Right ventricle myocardium inferior (tissue), 1 donor: Measurements from ENCODE around the gene EYA3. TPM values are rescaled to one million over a fixed set of nuclear protein-coding genes. Genes with fewer than 3 reads are reported as not detected.

Source experiments
- ATAC-seq: fragments of 200-7000 bp; cut with Tn5 transposase; one replicate; pipeline ENCODE4 v1.9.1; 2020; ENCODE audit warnings: mild to moderate bottlenecking, moderate library complexity
- DNase-seq: peaks from one replicate; pipeline ENCODE4 v3.0.0; 2021; ENCODE audit errors: missing footprints
- intact Hi-C: fragments of 100-400 bp; cut with DNase I; formaldehyde crosslinking; loops from one replicate; pipeline ENCODE4 v1.11.0; 2022
- total RNA-seq: library from RNA; stranded (reverse); fragmentation: NEBNext Ultra II Directional; extraction: Animal tissue kit (Norgen Biotek cat#: 25700); gene quantifications from one replicate; pipeline ENCODE4 v1.2.1, GENCODE V29; 2021
- donor health status: DM: no; HTN: yes; CAD: no; lungs with severe emphysema.

EYA3 gene
- total RNA-seq, 1 donor from 2014 or later, result 18.3 TPM

- DNase-seq, result peak; percentile 91
- ATAC-seq, result peak; percentile 97
- intact Hi-C loops, result no loop called here
Measured at GRCh38 chr1:27959792-27960603, 128.4 kb downstream of the EYA3 start, which contains the start of gene XKR8. Gene XKR8, plus strand, starts transcription at chr1:27959973. Its CDS starts 97 bp downstream, at chr1:27960070.

DNA sequence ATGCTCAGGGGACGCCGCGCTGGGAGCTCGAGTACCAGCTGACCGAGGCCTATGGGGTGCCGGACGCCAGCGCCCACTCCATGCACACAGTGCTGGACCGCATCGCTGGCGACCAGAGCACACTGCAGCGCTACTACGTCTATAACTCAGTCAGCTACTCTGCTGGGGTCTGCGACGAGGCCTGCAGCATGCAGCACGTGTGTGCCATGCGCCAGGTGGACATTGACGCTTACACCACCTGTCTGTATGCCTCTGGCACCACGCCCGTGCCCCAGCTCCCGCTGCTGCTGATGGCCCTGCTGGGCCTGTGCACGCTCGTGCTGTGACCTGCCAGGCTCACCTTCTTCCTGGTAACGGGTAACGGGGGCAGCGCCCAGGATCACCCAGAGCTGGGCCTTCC lies 129.9 kb downstream of the EYA3 start:
- ATAC-seq (no peak), DNase-seq (no peak)
- intact Hi-C loops, result no loop called here

GRCh38 chr1:27957655-27958054 lies 130.8 kb downstream of the EYA3 start:
- ATAC-seq (no peak), DNase-seq (no peak)
- intact Hi-C loops, result no loop called here

GRCh38 chr1:27956761-27957160 lies 131.6 kb downstream of the EYA3 start:
- intact Hi-C loops, result no loop called here
- ATAC-seq (no peak), DNase-seq (no peak)

- intact Hi-C loops, result no loop called here
- no peak for DNase-seq
- no peak for ATAC-seq
Measured at GRCh38 chr1:27955076-27955475, 133.3 kb downstream of the EYA3 start.

DNA sequence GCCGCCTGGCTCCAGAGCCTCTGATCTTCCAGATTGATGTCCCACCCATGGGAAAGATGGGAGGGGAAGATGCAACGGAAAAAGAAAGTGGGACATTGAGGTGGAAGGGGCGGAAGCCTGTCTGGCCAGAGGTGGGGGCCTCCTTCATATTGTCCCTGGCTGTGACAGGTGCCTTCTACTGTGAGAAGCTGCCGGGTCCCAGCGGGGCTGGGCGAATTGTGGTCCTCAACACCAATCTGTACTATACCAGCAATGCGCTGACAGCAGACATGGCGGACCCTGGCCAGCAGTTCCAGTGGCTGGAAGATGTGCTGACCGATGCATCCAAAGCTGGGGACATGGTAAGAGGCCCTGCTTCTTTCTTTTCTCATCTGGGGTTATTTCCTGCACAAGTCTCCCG lies 134.2 kb downstream of the EYA3 start:
- no peak for ATAC-seq
- intact Hi-C loops, result no loop called here
- no peak for DNase-seq

DNA sequence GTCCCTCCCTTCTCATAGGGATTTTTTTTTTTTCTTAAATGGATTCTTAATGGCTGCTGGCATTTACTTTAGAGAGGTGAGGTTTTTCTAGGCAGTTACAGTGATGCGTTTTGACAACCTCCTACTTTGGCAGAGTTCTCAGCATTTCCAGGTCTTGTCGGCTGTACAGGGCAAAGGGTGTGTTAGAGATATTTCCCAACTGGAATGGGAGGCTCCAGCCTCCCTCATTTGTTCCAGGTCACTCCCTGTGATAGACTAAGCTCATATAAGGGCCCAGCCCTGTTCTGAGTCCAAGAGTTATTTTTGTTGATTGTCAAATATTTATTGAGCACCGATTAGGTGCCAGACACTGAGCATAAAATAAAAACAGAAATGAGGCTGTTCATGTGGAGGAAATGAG lies 136.3 kb downstream of the EYA3 start:
- DNase-seq (no peak), ATAC-seq (no peak)
- intact Hi-C loops, result no loop called here

GRCh38 chr1:27951396-27951795 lies 137.0 kb downstream of the EYA3 start:
- intact Hi-C loops, result no loop called here
- no peak for DNase-seq
- ATAC-seq, result no peak

DNA sequence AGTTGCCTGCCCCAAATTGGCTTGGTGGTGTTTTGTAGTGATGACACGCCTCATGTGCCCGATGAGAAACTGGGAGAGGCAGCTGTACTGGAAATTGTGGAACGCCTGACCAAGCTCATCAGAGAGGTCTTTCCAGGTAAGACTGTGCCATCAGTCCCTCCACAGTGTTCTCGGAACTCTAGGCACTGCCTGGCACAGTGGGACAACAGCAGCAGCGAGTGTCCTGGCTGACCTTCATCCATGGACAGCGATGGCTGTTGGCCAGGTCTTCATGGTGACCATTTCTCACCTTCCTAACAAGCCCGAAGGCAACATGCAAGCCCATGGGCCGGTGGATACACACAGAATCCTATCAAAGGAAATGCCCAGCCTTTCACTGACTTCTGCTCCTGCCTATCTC lies 139.4 kb downstream of the EYA3 start:
- DNase-seq (no peak), ATAC-seq (peak; percentile 3)
- intact Hi-C loops, result no loop called here

DNA sequence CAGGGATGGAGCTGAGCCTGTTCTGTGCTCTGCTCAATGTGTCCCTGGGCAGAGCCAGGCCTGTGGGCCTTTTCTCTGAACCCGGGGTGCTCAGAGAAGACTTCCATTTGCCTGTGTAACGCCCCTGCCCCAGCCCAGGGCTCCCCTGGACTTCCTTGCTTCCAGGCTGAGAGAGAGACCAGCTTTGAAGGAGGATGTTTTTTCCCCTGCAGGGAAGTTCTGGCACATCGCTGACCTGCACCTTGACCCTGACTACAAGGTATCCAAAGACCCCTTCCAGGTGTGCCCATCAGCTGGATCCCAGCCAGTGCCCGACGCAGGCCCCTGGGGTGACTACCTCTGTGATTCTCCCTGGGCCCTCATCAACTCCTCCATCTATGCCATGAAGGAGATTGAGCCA lies 143.4 kb downstream of the EYA3 start:
- DNase-seq (no peak), ATAC-seq (no peak)
- intact Hi-C loops, result no loop called here

GRCh38 chr1:27941671-27942540 lies 146.5 kb downstream of the EYA3 start:
- intact Hi-C loops, result loop anchor here (5.0 kb wide), 1 partner anchor 40 kb away; no protein-coding TSS in a partner anchor
- ATAC-seq, result no peak
- DNase-seq, result no peak

GRCh38 chr1:27940870-27941560 lies 147.4 kb downstream of the EYA3 start:
- intact Hi-C loops, result loop anchor here (5.0 kb wide), 1 partner anchor 41 kb away; no protein-coding TSS in a partner anchor
- no peak for ATAC-seq
- no peak for DNase-seq

DNA sequence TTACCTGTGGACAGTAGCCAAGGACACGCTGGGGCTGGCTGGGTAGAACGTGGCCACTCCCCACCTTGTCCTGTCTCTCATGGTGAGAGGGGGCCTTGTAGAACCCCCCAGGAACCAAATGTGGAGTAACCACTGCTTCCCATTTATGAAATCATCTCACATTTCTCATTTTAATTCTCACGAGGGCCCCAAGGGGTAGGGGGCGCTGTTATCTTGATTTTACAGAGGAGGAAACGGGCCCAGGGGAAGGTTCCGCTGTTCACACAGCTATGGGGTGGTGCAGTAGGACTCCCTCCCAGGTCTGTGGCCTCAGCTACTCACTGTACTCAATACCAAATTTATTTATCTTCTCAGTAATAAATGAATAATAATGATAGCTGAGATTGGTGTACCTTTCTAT lies 148.1 kb downstream of the EYA3 start:
- intact Hi-C loops, result loop anchor here (5.0 kb wide), 1 partner anchor 42 kb away; no protein-coding TSS in a partner anchor
- ATAC-seq (no peak), DNase-seq (peak; percentile 81)

- intact Hi-C loops, result no loop called here
- DNase-seq, result no peak
- ATAC-seq, result no peak
Measured at GRCh38 chr1:27938488-27938887, 149.9 kb downstream of the EYA3 start.

DNA sequence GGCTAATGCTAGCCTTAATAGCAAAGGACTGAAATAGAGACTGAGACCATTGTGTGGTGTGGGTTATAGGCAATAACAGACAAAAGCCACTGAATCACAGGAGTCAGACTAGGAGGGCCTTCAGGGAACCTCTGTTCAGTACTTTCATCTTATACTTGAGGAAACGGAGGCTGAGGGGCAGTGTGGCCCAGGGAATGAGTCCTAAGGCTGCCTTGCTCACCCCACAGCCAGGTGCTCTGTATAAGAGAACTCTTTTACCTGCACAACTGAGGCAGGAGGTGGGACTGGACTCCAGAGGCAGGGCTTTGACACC lies 150.9 kb downstream of the EYA3 start:
- ATAC-seq, result no peak
- intact Hi-C loops, result no loop called here
- DNase-seq, result no peak

- intact Hi-C loops, result no loop called here
- ATAC-seq, result no peak
- no peak for DNase-seq
Measured at GRCh38 chr1:27936370-27936769, 152.0 kb downstream of the EYA3 start.

GRCh38 chr1:27935721-27936120 lies 152.7 kb downstream of the EYA3 start:
- no peak for ATAC-seq
- DNase-seq, result no peak
- intact Hi-C loops, result no loop called here

DNA sequence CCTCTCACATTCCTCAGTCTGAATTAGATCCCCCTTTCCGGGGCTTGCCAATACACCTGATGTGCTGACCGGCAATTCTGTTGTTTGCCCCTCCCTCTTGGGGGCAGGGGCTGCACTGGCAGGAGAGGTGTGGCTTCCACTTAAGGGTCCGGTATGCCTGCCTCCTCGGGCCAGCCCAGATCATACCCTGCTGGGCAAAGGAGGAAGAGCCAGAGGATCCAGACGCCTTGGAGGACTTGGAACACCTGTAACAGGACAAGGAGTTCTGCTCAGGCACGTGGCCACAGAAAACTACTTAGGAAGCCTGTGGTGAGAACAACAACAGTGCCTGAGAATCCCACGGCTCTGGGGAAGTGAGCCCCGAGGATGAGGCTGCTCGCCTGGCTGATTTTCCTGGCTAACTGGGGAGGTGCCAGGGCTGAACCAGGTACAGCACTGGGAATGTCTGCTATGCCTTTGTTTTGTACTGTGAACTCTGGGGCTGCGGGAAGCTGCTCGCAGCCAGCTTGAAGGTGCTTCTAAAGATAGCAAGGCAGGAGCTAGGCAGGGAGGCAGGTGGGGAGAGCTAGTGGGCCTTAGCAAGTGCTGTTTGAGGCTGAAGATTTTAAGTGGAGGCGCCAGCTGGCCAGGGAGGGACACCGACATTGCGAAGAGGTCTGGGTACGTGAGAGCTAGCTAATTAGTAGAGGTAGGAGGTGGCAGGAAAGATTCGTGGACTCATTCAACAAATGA lies 153.4 kb downstream of the EYA3 start, which contains the start of gene SMPDL3B:
TSS of gene SMPDL3B (plus strand) at position 183 of the 732 bp plus-strand sequence. CDS start at position 367, 184 bp downstream.
- ATAC-seq (no peak), DNase-seq (no peak)
- intact Hi-C loops, result no loop called here

DNA sequence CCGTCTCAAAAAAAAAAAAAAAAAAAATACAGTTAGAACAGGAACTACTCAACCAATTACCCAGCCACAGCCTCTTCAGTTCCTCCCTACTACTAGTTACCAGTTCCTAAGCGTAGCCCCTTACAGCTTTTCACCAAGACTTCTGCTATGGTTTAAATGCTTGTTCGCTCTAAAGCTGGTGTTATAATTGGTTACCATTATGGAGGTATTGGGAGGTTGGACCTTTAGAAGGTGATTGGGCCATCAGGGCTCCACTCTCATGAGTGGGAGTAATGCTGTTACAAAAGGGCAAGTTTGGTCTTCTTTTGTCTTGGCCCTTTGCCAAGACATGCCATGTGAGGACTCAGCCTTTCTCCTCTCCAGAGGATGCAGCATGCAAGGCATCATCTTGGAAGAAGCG lies 156.7 kb downstream of the EYA3 start:
- intact Hi-C loops, result no loop called here
- DNase-seq, result no peak
- ATAC-seq, result no peak
